ENCODE measurements around the gene BRD4.
"Not testable (repeated sequence)": the region's sequence is repeated elsewhere in the genome, so short reads cannot be mapped to it uniquely, and the experiment has no call there.

The BRD4 gene

GRCh38 chr19:15363791-15364190 is 31.5 kb upstream of the BRD4 start:
- FAIRE-seq = not testable (repeated sequence)

GRCh38 chr19:15363048-15363447 is 30.7 kb upstream of the BRD4 start:
- not testable (repeated sequence) for FAIRE-seq; DNase-seq (ENCODE audit: extremely low spot score, insufficient read length, low read depth)

More at GRCh38 chr19:15363791-15364190, 31.5 kb upstream of the BRD4 start:
- not testable (repeated sequence) for DNase-seq (ENCODE audit: extremely low spot score, insufficient read length, low read depth)

GRCh38 chr19:15360015-15360414 is 27.7 kb upstream of the BRD4 start:
- not testable (repeated sequence) for DNase-seq (ENCODE audit: extremely low spot score, insufficient read length, low read depth)
- peak; percentile 67 for FAIRE-seq

GRCh38 chr19:15358918-15359317 is 26.6 kb upstream of the BRD4 start:
- FAIRE-seq (no peak), DNase-seq (ENCODE audit: extremely low spot score, insufficient read length, low read depth) (no peak)

GRCh38 chr19:15357906-15358305 is 25.6 kb upstream of the BRD4 start:
- DNase-seq (ENCODE audit: extremely low spot score, insufficient read length, low read depth) = no peak
- FAIRE-seq = no peak

GRCh38 chr19:15354566-15355296 is 22.4 kb upstream of the BRD4 start:
- DNase-seq (ENCODE audit: extremely low spot score, insufficient read length, low read depth) = no peak
- FAIRE-seq = no peak

- FAIRE-seq (no peak), DNase-seq (ENCODE audit: extremely low spot score, insufficient read length, low read depth) (no peak)
Measured at GRCh38 chr19:15353908-15354307, 21.6 kb upstream of the BRD4 start.

- DNase-seq (ENCODE audit: extremely low spot score, insufficient read length, low read depth); FAIRE-seq: not testable (repeated sequence)
Measured at GRCh38 chr19:15352535-15352934, 20.2 kb upstream of the BRD4 start.

- not testable (repeated sequence) for FAIRE-seq; DNase-seq (ENCODE audit: extremely low spot score, insufficient read length, low read depth)
Measured at GRCh38 chr19:15341328-15341727, 9.0 kb upstream of the BRD4 start.

- no peak for DNase-seq (ENCODE audit: extremely low spot score, insufficient read length, low read depth)
- no peak for FAIRE-seq
Measured at GRCh38 chr19:15340086-15340485, 7.7 kb upstream of the BRD4 start.

- DNase-seq (ENCODE audit: extremely low spot score, insufficient read length, low read depth) = no peak
- no peak for FAIRE-seq
Measured at GRCh38 chr19:15337202-15337601, 4.9 kb upstream of the BRD4 start.

GRCh38 chr19:15335992-15336391 is 3.7 kb upstream of the BRD4 start:
- not testable (repeated sequence) for DNase-seq (ENCODE audit: extremely low spot score, insufficient read length, low read depth); FAIRE-seq

GRCh38 chr19:15331419-15332310 is 674 bp downstream of the BRD4 start:
- FAIRE-seq (no peak), DNase-seq (ENCODE audit: extremely low spot score, insufficient read length, low read depth) (no peak)

- FAIRE-seq (peak; percentile 33), DNase-seq (ENCODE audit: extremely low spot score, insufficient read length, low read depth) (no peak)
Measured at GRCh38 chr19:15330801-15331418, 1.4 kb downstream of the BRD4 start.

GRCh38 chr19:15328312-15328711 is 4.0 kb downstream of the BRD4 start:
- FAIRE-seq (no peak), DNase-seq (ENCODE audit: extremely low spot score, insufficient read length, low read depth) (no peak)

GRCh38 chr19:15324791-15325519 is 7.4 kb downstream of the BRD4 start:
- FAIRE-seq (no peak), DNase-seq (ENCODE audit: extremely low spot score, insufficient read length, low read depth) (no peak)

GRCh38 chr19:15323496-15324235 is 8.7 kb downstream of the BRD4 start:
- no peak for FAIRE-seq

GRCh38 chr19:15321739-15322138 is 10.6 kb downstream of the BRD4 start:
- FAIRE-seq = no peak

More at GRCh38 chr19:15323496-15324235, 8.7 kb downstream of the BRD4 start:
- no peak for DNase-seq (ENCODE audit: extremely low spot score, insufficient read length, low read depth)

GRCh38 chr19:15320116-15320515 is 12.2 kb downstream of the BRD4 start:
- DNase-seq (ENCODE audit: extremely low spot score, insufficient read length, low read depth) (no peak), FAIRE-seq (no peak)

More at GRCh38 chr19:15321739-15322138, 10.6 kb downstream of the BRD4 start:
- no peak for DNase-seq (ENCODE audit: extremely low spot score, insufficient read length, low read depth)

Measured in GM18507 (cell line).